GM10266 (cell line): ENCODE results near the gene NKG7.

Experiments
- DNase-seq: peaks from one replicate; pipeline ENCODE4 v3.0.0; 2012; ENCODE audit errors: extremely low spot score
- TF ChIP-seq, protein P1 (sequence below): IDR thresholded peaks from 2 replicates; pipeline ENCODE4 v1.5.1; 2012; ENCODE audit warnings: mild to moderate bottlenecking, low read depth; ENCODE audit not compliant: control insufficient read depth, insufficient read depth; ENCODE audit errors: missing control alignments

Gene NKG7

DNA sequence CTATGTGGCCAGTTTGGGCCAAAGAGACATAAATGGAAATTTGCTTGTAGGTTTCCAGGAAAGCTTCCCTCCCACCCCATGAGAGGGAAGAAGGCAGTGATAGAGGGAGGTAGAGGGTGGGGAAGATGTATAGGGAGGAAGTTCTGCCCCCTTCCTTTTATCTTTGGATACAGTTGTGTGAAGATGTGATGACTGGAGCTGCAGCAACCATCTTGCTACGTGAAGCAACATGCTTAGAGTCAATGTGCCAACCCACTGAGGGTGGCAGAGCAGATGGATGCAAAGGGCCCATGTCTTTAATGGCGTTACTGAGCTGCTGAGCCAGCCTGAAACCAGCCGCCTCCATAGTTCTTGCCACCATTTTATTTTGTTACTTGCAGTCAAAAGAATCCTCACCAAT is 41.3 kb downstream of the NKG7 start:
- no peak for DNase-seq
- TF ChIP-seq, protein P1, sequence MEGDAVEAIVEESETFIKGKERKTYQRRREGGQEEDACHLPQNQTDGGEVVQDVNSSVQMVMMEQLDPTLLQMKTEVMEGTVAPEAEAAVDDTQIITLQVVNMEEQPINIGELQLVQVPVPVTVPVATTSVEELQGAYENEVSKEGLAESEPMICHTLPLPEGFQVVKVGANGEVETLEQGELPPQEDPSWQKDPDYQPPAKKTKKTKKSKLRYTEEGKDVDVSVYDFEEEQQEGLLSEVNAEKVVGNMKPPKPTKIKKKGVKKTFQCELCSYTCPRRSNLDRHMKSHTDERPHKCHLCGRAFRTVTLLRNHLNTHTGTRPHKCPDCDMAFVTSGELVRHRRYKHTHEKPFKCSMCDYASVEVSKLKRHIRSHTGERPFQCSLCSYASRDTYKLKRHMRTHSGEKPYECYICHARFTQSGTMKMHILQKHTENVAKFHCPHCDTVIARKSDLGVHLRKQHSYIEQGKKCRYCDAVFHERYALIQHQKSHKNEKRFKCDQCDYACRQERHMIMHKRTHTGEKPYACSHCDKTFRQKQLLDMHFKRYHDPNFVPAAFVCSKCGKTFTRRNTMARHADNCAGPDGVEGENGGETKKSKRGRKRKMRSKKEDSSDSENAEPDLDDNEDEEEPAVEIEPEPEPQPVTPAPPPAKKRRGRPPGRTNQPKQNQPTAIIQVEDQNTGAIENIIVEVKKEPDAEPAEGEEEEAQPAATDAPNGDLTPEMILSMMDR: no peak

DNA sequence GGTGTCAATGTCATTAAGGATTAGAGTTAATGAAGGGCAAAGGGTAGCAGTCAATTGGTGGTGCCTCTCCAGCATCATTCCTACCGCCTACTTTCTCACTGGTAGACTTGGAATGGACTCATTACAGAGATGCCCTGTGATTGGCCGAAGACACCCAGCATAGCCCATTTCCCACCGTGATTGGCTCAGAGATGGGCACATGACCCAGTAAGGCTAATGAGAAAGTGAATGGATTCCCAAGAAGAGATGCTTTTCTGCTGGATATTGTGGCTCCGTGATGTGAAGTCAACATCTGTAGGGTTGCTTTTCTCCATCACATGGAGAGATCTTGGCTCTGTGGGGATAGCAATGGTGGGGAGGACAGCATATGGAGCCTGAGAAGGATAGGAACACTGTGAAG is 42.1 kb downstream of the NKG7 start:
- no peak for DNase-seq
- TF ChIP-seq, protein P1: no peak

DNA sequence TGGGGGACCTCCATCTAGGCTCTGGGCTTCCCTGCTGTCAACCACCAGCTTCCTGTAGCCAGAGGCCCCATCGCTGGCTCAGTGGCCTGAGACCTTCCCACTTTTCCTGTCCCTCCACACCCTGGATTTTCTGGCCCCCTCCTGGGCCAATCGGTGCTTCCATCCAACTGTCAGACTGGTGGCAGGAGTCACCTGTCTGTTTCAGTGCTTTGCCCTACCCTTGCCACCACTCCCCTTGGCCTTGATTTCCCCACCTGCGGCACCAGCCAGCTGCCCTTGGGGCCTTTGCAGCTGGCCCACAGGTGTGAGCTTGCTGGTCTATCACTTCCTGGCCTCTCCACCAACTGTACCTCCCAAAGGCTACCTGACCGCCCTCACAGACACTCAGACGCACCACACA is 43.0 kb downstream of the NKG7 start:
- no peak for DNase-seq

DNA sequence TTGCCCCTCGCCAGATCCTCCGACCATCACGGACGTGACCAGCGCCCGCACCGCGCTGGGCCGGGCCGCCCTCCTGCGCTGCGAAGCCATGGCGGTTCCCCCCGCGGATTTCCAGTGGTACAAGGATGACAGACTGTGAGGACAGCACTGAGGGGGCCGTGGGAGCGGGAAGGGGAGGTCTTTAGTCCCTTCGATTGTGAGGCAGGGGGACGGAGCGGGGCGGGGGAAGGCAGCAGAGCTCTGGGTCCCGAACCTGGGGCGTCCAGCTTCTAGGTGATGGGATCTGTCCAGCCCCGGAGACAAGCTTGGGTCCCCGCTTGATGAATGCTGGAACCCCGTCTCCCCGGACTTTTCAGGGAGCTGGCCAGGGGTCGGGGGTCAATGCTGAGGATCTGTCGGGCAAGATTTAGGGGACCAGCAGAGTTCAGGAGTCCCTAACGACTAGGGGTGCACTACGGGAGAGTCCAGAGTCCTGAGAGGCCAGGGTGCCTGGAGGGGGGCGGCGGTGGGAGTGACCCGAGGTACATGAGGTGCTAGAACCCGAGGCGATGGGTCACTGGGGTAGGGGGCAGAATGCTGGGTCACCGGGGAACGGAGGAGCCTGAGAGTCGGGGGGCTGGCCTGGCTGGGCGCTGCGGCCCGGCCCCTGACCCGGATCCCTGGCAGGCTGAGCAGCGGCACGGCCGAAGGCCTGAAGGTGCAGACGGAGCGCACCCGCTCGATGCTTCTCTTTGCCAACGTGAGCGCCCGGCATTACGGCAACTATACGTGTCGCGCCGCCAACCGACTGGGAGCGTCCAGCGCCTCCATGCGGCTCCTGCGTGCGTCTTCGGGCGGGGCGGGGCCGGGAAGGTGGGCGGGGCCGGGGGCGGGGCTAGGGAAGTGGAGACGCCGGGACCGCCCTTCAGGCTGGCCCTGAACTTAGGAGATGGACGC is 45.1 kb downstream of the NKG7 start:
- peak; percentile 89 for DNase-seq

More for the DNA sequence above, 43.0 kb downstream of the NKG7 start:
- TF ChIP-seq, protein P1: no peak

DNA sequence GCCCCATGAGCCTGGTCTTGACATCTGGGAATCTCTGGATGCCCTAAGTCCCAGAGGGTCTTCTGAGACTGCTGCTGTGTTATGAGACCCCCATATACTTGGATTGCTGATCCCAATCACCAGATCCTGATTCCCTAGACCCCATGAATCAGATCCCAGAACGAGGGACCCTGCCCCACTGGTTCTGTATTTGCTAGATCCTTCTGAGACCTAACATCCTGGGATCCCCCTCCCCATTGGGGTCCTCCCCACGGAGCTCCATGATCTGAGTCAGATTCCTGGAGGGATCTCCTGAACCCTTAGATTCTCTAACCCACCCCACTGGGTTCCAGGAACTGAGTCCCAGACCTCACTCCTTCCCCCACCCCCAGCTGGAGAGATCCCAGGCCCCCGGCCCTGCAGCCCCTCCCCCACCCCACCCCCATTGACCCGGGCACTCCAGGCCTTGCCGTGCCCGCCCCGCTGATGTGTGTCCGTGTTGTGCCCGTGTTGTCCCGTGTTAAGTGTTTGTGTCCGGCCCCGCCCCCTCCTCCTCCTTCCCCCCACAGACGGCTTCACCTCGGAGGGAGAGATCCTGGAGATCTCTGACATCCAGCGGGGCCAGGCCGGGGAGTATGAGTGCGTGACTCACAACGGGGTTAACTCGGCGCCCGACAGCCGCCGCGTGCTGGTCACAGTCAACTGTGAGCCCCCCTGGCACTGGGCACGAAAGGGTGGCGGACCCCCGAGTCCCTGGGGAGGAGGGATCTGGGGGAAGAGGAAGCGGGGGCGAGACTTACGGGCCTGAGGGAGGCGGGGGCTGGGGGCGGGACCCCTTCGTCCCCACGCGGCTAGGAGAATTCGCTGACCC is 46.0 kb downstream of the NKG7 start:
- TF ChIP-seq, protein P1: no peak
- no peak for DNase-seq

More for the DNA sequence above, 45.1 kb downstream of the NKG7 start:
- TF ChIP-seq, protein P1: peak; percentile 8

DNA sequence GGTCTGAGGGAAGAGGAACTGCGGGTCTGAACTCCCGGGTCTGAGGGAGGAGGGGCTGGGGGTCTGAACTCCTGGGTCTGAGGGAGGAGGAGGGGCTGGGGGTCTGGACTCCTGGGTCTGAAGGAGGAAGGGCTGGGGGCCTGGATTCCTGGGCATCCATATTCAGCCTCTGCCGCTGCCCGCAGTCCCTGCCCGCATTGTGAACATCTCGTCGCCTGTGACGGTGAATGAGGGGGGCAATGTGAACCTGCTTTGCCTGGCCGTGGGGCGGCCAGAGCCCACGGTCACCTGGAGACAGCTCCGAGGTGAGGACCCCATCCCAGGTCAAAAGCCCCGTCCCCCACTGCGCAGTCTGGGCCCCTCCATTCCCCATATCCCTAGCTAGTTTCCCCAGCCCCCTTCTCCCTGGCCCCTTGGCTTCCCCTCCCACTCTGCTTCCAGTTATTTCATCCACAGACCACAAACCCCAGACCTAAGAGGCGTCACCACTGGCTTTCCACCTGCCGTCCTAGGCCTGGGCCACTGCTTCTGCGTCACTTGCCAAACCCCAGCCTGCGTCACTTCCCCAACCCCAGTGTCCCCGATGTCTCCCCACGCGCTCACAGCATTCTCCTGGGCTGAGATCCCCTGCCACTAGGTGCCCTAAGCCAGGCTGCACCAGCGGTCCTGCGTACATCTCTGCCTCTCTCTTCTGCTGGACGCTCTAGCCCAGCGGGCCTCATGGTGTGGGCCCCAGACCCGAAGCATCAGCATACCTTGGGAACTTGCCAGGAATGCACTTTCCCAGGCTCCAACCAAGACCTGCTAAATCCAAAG is 47.1 kb downstream of the NKG7 start:
- TF ChIP-seq, protein P1: no peak
- no peak for DNase-seq
